Panc1 (cell line): ENCODE results near the gene ADM2. TPM values are rescaled to one million over a fixed set of nuclear protein-coding genes. Genes with fewer than 3 reads are reported as not detected.

Experiments used
- ATAC-seq: fragments of 200-7000 bp; cut with Tn5 transposase; 2 replicates; pipeline ENCODE4 v1.9.1; 2020; ENCODE audit warnings: mild to moderate bottlenecking, moderate library complexity
- BruUV-seq: library from RNA; stranded (reverse); fragments of 400-500 nt; replicated peaks from 2 replicates; lab custom pipeline; 2021; lab: Mats Ljungman, UMichigan
- CTCF ChIA-PET: fragments of 300-600 bp; sonication (Branson Sonifier 250); formaldehyde crosslinking; loops from one replicate; lab custom pipeline; 2022; ENCODE audit warnings: antibody characterized with exemption; lab: Charles Lee
- POLR2A ChIA-PET: fragments of 300-600 bp; sonication (Branson Sonifier 250); formaldehyde crosslinking; loops from one replicate; lab custom pipeline; 2022; ENCODE audit warnings: antibody characterized with exemption; lab: Charles Lee
- DNase-seq: peaks from one replicate; pipeline ENCODE4 v3.0.0-alpha.2; 2010; ENCODE audit warnings: low read depth, low spot score
- H3K27ac ChIP-seq: 2 replicates; pipeline ENCODE4 v1.5.1; 2011; ENCODE audit warnings: mild to moderate bottlenecking, low read length, inconsistent platforms
- H3K27me3 ChIP-seq: fragments of 200-500 bp; sonication (Bioruptor generic); 2 replicates; pipeline ENCODE4 v1.6.0; 2014; ENCODE audit warnings: low read length, inconsistent platforms; ENCODE audit not compliant: control insufficient read depth, insufficient read depth
- H3K36me3 ChIP-seq: fragments of 200-500 bp; sonication (Bioruptor generic); 2 replicates; pipeline ENCODE4 v1.5.1; 2014; ENCODE audit warnings: inconsistent platforms, mild to moderate bottlenecking, low read length, moderate library complexity; ENCODE audit not compliant: control insufficient read depth, insufficient read depth
- H3K4me1 ChIP-seq: 2 replicates; pipeline ENCODE4 v1.5.1; 2011; ENCODE audit warnings: inconsistent platforms, mild to moderate bottlenecking, low read length, moderate library complexity; ENCODE audit not compliant: control insufficient read depth, insufficient read depth
- H3K4me3 ChIP-seq, 2 experiments: 2 replicates each; pipeline ENCODE4 v1.5.1; 2011 to 2012; ENCODE audit warnings: low read depth in 2 of 2, low read length in 2 of 2, mild to moderate bottlenecking in 2 of 2, inconsistent platforms in 1 of 2, moderate library complexity in 1 of 2
- H3K9me3 ChIP-seq: fragments of 200-500 bp; sonication (Bioruptor generic); 2 replicates; pipeline ENCODE4 v1.5.1; 2014; ENCODE audit warnings: low read depth, mild to moderate bottlenecking, inconsistent platforms, low read length, moderate library complexity; ENCODE audit not compliant: control insufficient read depth, insufficient read depth
- POLR2AphosphoS5 ChIP-seq: IDR thresholded peaks from 2 replicates; pipeline ENCODE4 v1.6.1; 2012; ENCODE audit warnings: mild to moderate bottlenecking, low read depth, low read length, moderate library complexity
- SIN3A ChIP-seq: IDR thresholded peaks from 2 replicates; pipeline ENCODE4 v1.6.1; 2012; ENCODE audit warnings: low read depth, mild to moderate bottlenecking, low read length, moderate library complexity, borderline replicate concordance; ENCODE audit not compliant: insufficient read depth
- TCF7L2 ChIP-seq: IDR thresholded peaks from 2 replicates; pipeline ENCODE4 v1.6.1; 2011; ENCODE audit warnings: mild to moderate bottlenecking, low read depth, low read length, inconsistent platforms
- in situ Hi-C: cut with HindIII; loops from 2 replicates; pipeline ENCODE4 v1.10.0; 2016; ENCODE audit warnings: low sequenced_read_pairs, low pct_unique_long_range_greater_than_20kb
- intact Hi-C: fragments of 100-400 bp; cut with micrococcal nuclease; formaldehyde crosslinking; loops from one replicate; pipeline ENCODE4 v1.10.0; 2022; ENCODE audit not compliant: unreplicated experiment
- total RNA-seq: library from RNA; stranded (reverse); gene quantifications from one replicate; pipeline ENCODE4 v1.2.1, GENCODE V29; 2021; ENCODE audit not compliant: unreplicated experiment
- TF ChIP-seq, protein P1 (sequence below), 2 experiments: IDR thresholded peaks; 2 replicates each; pipeline ENCODE4 v1.6.1; 2011 to 2012; ENCODE audit warnings: low read depth in 2 of 2, control low read depth in 1 of 2, low read length in 1 of 2, mild to moderate bottlenecking in 1 of 2, moderate library complexity in 1 of 2; ENCODE audit not compliant: insufficient read depth in 1 of 2
- TF ChIP-seq, protein P2 (sequence below): fragments of 450-650 bp; IDR thresholded peaks from 2 replicates; pipeline ENCODE4 v1.5.1; 2017; ENCODE audit warnings: mild to moderate bottlenecking

Gene ADM2
- total RNA-seq, 1 experiment from 2014 or later = 3.9 TPM

DNA sequence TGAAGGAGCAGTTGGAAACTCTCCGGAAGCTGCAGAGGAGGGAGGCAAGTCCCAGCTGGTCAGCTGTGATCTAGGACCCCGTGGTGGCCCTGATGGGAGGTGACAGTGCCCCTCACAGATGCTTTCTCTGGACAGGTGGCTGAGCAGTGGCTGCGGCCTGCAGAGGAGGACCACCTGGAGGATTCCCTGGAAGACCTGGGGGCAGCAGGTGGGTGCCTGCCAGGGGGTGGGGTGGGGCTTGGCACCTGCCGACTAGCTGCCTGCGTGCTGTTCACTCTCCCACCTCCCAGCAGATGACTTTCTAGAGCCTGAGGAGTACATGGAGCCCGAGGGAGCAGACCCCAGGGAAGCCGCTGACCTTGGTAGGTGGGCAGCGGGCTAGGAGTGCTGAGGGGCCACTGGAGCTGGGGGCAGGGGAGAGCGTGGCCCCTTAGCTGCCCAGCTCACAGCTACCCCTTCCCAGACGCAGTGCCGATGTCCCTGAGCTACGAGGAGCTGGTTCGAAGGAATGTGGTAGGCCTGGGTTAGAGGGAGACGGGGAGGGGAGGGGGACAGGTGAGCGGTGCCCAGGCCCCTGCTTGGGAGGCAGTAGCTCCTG is 41.0 kb downstream of the ADM2 start:
- CTCF ChIA-PET = interaction anchor here (0.5 to 0.6 kb wide), 2 partner anchors 13 to 41 kb away, joined by 3 read pairs; partner anchors contain the start of gene SYCE3
- Histone ChIP-seq H3K27me3 (no peaks in the 10 kb centered on the region), H3K4me1 (peaks cover 3% of the 10 kb centered on the region; the same call in 1 of the 2 replicates), H3K9me3 (no peaks in the 10 kb centered on the region), H3K27ac (no peak overlapping the region), H3K36me3 (no peaks in the 10 kb centered on the region; the same call in 1 of the 2 replicates), H3K4me3 (no peak overlapping the region)
- TF ChIP-seq SIN3A = no peak
- TF ChIP-seq POLR2AphosphoS5 = no peak
- TF ChIP-seq, protein P1, sequence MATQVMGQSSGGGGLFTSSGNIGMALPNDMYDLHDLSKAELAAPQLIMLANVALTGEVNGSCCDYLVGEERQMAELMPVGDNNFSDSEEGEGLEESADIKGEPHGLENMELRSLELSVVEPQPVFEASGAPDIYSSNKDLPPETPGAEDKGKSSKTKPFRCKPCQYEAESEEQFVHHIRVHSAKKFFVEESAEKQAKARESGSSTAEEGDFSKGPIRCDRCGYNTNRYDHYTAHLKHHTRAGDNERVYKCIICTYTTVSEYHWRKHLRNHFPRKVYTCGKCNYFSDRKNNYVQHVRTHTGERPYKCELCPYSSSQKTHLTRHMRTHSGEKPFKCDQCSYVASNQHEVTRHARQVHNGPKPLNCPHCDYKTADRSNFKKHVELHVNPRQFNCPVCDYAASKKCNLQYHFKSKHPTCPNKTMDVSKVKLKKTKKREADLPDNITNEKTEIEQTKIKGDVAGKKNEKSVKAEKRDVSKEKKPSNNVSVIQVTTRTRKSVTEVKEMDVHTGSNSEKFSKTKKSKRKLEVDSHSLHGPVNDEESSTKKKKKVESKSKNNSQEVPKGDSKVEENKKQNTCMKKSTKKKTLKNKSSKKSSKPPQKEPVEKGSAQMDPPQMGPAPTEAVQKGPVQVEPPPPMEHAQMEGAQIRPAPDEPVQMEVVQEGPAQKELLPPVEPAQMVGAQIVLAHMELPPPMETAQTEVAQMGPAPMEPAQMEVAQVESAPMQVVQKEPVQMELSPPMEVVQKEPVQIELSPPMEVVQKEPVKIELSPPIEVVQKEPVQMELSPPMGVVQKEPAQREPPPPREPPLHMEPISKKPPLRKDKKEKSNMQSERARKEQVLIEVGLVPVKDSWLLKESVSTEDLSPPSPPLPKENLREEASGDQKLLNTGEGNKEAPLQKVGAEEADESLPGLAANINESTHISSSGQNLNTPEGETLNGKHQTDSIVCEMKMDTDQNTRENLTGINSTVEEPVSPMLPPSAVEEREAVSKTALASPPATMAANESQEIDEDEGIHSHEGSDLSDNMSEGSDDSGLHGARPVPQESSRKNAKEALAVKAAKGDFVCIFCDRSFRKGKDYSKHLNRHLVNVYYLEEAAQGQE (IDR thresholded peaks at IDR 0.05; ENCODE audit: insufficient read depth in 1 of 2, low read depth in 2 of 2, low read length in 1 of 2) = no peak
- TF ChIP-seq, protein P2, sequence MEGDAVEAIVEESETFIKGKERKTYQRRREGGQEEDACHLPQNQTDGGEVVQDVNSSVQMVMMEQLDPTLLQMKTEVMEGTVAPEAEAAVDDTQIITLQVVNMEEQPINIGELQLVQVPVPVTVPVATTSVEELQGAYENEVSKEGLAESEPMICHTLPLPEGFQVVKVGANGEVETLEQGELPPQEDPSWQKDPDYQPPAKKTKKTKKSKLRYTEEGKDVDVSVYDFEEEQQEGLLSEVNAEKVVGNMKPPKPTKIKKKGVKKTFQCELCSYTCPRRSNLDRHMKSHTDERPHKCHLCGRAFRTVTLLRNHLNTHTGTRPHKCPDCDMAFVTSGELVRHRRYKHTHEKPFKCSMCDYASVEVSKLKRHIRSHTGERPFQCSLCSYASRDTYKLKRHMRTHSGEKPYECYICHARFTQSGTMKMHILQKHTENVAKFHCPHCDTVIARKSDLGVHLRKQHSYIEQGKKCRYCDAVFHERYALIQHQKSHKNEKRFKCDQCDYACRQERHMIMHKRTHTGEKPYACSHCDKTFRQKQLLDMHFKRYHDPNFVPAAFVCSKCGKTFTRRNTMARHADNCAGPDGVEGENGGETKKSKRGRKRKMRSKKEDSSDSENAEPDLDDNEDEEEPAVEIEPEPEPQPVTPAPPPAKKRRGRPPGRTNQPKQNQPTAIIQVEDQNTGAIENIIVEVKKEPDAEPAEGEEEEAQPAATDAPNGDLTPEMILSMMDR = no peak
- in situ Hi-C loops (no loop called here), intact Hi-C loops (no loop called here)
- ATAC-seq (no peak), DNase-seq (no peak)
- POLR2A ChIA-PET = interaction anchor here (0.6 kb wide), 2 partner anchors 14 to 64 kb away, joined by 3 to 10 read pairs; partner anchors contain the start of gene NCAPH2
- no TSS peak for BruUV-seq

DNA sequence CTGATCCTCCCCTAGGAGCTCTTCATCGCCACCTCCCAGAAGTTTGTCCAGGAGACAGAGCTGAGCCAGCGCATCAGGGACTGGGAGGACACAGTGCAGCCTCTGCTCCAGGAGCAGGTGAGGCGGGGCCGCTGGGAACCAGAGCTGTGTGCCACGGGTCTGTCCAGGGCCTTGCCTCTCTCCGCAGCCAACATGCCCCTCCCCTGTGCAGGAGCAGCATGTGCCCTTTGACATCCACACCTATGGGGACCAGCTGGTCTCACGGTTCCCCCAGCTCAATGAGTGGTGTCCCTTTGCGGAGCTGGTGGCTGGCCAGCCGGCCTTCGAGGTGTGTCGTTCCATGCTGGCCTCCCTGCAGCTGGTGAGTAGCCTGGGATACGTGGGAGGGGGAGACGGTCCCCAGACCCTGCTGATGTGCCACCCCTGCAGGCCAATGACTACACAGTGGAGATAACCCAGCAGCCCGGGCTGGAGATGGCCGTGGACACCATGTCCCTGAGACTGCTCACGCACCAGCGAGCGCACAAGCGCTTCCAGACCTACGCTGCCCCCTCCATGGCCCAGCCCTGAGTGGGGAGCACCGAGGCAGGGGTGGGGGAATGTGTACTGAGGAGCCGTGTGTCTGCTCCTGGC is 41.6 kb downstream of the ADM2 start:
- TF ChIP-seq, protein P1 (IDR thresholded peaks at IDR 0.05; ENCODE audit: insufficient read depth in 1 of 2, low read depth in 2 of 2, low read length in 1 of 2) = no peak
- no peak for TF ChIP-seq SIN3A
- TF ChIP-seq, protein P2 = no peak
- no peak for TF ChIP-seq TCF7L2
- TF ChIP-seq POLR2AphosphoS5 = no peak
- Histone ChIP-seq H3K36me3 (no peaks in the 10 kb centered on the region; the same call in 1 of the 2 replicates), H3K4me3 (no peak overlapping the region), H3K27me3 (no peaks in the 10 kb centered on the region), H3K27ac (no peak overlapping the region), H3K9me3 (no peaks in the 10 kb centered on the region), H3K4me1 (peaks cover 4% of the 10 kb centered on the region; the same call in 1 of the 2 replicates)
- in situ Hi-C loops (no loop called here), intact Hi-C loops (no loop called here)
- DNase-seq (no peak), ATAC-seq (no peak)
- ChIA-PET CTCF (interaction anchor here (0.5 kb wide), 1 partner anchor 13 kb away, joined by 3 read pairs; no protein-coding TSS in a partner anchor), POLR2A (interaction anchor here (0.6 kb wide), 1 partner anchor 15 kb away, joined by 3 read pairs; the partner anchor contains the start of gene NCAPH2)
- BruUV-seq = no TSS peak
